NCI-H82 treated with DMSO at 0.1 percent for 48 hours (cell line): ENCODE data around the gene ANGPTL7.

Source experiments
- DNase-seq: peaks from one replicate; lab custom pipeline; 2025; ENCODE audit not compliant: unreplicated experiment; lab: John Stamatoyannopoulos, UW

ANGPTL7 gene

DNA sequence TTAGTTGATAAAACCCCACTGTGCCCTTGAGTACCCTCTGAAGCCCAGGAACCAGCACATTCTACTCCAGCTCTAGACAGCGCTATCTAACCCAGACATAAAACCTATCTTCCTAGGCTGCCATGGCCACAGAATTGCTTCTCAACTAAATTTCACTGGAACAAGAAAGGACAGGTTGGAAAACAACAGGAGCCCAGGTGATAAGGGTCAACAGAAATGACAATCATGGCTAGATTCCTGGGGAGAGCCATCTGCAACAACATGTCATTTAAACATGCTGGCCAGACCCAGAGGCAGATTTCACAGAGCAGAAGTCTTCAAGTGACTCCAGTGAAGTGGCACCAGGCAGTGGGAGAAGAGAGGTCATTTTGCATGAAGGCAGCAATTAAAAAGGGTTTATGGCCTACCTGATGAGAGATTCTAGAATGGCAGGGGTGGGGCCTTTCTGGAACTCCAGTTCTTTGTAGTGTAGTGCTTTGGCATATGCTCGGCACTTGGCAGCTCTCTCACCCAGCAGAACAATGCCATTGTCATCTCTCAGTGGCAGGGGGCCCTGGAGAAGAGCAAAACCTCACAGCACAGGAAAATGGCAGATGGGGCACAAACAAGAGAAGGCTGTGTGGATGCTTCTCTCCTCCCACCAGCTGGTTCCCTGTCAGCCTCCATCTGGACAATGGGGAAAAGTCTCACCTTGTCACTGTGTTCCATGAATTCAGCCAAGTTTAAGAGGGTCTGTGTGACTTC, 9.9 kb downstream of the ANGPTL7 start:
- DNase-seq: no peak

DNA sequence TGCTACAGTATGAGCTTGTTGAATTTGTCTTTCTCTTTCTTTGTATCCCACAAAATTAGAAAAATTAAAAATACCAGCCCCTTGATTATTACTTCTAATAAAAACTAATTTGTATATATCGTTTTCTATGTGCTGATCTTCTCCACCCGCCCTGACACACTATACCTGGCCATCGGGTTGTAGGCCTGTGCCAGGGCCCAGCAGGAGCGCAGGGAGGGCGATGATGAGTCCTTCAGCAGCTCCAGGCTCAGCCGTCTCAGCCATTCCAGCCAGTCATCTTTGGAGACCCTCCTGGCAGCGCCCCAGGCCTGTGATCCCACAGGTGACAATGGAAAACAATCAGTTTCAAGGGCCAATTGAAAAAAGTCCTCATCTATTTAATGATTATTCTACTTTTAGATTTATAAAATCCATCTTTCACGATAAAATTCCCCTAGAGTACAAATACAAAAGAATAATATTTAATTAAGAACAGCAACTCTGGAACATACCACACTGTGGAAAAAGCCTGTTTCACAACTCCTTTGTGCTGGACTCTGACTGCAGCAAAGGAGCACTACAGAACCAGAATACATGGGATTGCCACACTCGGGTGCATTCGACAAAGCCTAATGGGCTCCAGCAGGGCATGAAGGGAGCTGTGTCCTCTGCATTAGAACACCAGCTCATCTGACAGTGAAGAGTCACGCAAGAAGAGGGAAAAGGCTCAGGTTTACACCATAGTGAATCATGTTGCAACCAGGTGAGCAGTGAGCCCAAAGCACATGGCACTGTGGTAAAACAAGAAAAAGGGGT, 15.4 kb downstream of the ANGPTL7 start:
- no peak for DNase-seq

DNA sequence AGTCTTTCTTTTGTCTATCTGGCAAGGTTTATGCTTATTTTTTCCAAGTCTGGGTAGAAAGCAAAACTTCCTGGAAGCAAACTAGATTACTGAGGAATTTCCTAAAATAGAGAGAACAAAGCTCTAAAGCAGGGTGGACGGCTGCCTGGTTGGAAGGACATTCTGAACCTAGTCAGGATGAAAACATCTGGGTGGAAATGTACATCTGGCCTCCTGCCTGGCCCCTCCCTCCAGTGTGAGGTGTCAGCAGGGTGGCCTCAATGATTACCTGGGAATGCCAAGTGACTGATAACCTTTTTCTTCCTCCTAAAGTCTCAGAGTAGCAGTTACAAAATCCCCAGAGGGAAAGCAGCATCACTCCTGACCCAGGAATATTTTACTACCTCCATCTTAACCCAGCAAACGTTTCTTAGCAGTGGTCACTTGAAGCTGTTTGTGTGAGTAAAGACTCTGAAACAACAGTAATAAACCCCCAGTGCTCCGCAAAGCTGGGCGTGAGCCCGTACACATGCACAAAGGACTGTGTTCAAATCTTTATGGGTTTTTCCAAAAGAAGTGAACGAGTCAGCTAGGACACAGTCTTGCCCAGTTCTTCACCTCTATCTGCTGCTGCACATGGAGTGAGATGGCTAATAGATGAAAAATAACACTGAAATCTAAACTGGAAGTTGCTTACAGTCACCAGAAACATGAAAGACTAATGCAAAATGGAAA, 18.9 kb downstream of the ANGPTL7 start:
- no peak for DNase-seq

DNA sequence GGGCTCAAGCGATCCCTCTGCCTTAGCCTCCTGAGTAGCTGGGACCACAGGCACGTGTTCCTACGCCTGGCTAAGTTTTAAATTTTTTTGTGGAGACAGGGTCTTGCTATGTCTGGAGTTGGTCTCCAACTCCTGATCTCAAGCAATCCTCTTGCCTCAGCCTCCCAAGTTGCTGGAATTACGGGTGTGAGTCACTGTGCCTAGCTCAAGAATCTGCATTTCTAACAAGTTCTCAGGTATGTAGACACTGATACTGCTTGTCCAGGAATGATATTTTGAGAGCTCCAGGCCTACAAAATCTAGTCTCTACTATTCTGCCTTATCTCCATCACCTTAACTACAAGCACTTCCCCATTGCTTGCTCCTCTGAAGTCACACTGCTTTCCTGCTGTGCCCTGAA, 22.3 kb downstream of the ANGPTL7 start:
- DNase-seq: no peak

DNA sequence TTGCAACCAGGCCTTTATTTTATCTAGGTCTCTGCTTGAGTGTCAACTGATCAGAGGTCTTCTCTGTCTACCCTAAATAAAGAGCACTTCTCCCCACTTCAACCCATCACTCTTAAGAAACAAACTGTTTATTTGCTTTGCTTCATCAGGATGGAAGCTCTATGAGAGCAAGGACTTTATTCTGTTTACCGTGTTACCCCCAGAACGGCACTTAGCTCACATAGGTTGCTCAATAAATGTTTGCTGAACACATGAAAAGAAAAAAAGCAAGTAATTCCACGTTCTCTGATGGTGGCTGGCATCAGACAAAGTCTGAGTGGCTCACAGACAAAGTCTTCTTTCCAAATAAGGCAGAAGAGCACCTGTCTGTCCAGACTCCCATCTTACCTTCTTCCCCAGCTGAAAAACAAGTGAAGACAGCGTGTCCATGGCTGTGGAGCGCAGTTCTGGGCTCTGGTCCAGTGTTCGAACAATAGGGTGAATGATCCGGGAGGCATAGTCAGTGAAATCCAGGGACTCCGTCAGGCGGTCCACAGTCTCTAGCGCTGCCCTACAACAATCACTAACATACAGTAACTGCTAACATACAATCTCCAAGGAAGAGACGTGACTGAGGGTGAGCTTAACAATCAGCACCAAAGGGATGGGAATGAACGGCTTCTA, 22.9 kb downstream of the ANGPTL7 start:
- DNase-seq: no peak

DNA sequence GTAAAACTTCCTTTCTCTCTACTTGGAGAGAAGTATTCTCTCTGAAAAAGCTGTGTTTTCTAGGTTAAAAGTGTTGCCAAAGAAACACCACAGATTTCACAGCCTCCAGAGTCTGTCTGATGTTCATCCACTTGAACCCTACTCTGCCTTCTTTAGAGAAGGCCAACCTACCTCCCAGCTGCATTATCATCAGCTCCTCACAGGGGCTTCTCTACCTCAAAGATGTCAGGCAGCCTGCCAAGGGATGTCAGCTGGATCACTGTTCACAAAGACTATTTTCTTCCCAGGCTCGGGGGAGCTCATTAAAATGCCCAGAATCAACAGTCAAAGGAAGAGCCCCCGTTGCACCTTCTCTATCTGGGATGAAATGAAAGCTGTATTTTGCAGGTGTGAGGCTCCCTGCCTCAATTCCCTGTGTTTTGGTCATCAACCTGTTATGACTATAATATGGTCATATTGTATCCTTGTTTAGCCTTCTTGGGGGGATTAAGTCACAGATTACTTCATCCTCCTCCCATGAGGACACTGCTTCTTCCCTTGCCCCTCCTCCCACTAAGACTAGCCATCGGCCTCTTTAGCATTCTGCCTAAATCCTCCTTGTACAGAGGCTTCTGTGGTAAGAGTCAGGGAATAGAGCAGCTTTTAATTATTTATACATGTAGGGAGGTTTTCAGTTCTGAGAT, 25.7 kb downstream of the ANGPTL7 start:
- peak; percentile 72 for DNase-seq

DNA sequence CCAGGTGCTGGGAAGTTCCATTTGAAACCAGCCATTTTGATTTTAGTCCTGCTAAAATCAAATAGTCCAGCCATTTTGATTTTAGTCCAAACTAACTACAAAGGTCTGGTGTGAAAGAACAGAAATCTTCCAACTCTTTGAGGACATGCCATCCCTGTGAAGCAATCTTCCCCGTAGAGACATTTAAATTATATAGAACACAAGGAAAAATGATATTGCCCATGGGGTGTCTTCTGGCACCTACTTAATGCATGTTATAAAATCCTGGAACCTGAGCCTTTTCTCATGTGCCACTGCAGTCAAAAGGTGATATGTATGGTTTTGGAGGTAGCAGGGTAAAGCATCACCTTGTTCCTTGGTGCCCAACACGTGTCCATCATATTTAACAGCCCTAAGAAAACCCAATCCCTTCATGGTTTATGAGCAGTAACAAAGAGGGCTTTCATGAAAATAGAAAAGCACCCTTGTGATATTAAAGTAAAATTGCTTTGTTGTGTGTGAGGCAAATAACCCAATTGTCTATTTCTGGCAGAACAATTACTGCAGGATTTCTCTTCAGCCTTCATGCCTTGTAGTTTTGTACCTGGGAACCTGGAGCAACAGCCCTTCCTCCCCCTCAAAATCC, 26.3 kb downstream of the ANGPTL7 start:
- DNase-seq: no peak

DNA sequence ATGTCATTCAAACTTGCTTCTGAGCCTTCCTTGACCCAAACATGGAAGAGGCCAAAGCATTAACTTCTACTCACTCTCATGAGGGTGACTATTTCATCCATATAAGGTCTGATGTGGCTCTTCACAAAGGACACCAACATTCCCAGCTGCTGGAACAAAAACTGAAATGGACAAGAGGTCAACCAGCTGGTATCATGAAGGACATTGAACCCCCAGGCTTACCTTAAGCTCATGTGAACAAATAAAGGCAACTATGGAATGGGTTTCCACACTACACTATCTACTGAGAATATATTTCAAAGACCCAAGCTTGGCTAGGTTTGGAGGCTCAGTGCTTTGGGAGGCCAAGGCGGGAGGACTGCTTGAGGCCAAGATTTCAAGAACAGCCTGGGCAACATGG, 26.9 kb downstream of the ANGPTL7 start:
- no peak for DNase-seq

DNA sequence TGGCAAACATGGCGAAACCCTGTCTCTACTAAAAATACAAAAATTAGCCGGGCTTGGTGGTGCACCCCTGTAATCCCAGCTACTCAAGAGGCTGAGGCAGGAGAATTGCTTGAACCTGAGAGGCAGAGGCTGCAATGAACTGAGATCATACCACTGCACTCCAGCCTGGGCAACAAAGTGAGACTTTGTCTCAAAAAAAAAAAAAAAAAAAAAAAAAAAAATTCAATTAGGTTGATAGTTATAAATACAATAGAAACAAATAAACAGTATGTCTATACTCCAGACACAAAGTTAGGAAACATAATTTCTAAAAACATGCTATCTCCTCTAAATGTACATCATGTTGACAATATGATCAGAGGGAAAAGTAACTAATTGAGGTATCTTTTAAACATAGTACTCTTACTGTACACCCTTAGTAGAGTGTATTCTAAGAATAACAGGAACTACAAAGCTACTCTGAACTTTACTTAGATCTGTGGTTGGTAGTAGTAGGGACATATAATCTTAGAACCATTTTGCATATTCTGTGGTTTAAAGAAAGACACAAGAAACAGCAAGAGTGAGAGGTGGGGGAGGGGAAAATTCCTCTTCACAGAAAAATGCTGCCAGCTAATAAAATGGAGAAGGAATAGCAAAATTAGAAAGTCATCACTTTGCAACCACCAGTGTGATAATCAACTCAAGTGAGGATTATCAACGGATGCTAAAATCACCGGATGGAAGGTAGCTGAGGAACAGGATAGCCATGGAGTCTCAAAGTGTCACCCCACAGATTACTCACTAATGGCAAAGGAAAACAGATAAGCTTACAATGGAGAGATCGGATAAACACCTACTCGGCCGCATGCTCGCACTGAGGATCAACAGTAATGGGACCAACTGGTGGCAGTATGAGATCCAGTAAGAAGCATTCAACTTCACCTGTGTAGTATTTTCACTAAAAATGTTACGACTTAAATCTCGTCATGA, 38.2 kb downstream of the ANGPTL7 start:
- DNase-seq: peak; percentile 38

DNA sequence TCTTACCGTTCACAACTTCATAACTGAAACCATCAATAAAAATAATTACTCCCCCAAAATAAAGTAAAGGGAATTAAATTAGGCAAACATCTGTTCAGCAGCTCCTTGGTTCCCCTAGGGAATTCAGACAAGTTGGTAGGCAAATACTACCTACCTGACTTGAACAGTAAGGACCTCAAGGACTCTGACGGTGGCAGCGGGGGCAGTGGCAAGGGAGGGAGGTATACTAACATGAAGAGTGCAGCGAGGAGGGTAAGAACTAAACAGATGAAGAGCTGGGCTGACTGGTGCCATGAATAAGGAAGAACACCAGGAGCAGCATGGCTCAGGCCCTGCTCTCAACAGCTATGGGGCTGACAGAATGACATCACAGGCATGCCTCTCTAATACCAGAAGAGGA, 40.0 kb downstream of the ANGPTL7 start:
- DNase-seq: no peak

DNA sequence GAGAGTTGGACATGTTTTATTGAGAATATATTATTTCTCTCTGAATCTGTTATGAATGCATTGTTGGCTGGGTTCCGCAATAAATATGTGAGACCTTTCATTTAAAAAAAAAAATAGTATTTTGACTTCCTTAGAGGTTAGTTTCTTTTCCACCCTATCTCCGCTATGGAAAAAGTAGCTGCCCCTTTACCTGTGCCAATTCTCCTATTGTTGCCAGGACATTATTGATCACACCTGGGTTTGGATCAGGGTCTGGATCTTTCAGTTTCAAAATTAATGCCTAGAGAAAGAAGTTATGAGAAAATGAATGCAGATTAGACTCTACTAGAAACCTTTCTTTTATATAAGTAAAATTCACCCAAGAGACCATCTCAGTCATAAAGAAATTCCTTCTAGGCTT, 44.1 kb downstream of the ANGPTL7 start:
- no peak for DNase-seq

DNA sequence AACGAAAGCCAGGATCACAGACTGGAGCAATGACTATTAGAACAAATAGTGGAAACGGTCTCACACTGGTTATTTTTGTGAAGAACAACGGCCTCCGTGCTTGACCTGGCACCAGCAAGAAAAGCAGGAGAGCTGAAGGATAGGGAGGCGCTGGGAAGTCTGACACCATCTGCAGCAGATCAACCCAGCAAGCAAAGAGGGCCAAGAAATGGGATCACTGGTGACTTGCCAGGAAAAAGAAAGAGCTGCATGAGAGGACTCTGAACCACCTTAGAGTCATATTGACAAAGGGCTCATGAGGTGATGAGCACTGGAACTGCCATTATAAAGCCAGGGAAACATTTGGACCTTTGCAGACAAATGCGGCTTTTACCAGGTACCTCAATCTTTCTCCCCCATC, 48.2 kb downstream of the ANGPTL7 start:
- DNase-seq: no peak

DNA sequence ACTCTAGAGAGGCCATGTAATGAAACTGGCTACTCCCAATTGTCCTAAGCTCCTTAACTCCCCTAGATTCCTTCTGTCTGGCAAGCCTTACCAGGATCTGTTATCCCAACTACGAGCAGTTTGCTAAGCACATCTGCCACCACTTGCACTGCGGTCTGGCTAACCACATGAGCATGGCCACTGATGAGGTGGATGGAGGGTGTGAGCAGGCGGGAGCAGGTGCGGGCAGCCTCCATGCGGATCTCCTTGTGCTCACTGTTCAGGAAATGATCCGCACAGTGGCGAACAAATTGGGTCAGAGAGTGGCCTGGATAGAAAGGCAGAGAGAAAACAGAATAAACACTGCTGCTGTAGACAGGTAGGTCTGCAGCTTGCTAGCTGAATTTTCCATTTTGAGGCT, 49.2 kb downstream of the ANGPTL7 start:
- no peak for DNase-seq

DNA sequence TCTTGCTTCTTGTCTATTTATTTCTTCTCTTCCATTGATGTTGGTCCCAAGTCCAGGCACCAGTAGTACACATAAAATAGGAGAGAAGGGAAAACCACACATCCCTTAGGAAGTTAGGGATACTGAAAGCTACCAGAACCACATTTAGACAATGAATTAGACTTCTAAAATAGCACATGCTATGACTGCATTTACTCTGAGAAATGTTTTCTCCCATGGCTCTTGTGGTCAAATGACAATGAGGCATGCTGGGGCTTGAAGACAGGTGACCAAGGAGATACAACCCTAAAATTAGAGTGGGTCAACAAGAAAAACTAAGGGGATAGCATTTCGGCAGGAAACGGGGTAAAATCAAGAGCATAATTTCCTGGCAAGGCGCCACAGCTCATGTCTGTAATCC, 56.1 kb downstream of the ANGPTL7 start:
- DNase-seq: no peak
